Superior temporal gyrus (tissue), 1 donor: ENCODE data around the gene KCNC4.

Source experiments
- DNase-seq: peaks from one replicate; pipeline ENCODE4 v3.0.0-alpha.2; 2016; ENCODE audit errors: extremely low spot score

The KCNC4 gene

DNA sequence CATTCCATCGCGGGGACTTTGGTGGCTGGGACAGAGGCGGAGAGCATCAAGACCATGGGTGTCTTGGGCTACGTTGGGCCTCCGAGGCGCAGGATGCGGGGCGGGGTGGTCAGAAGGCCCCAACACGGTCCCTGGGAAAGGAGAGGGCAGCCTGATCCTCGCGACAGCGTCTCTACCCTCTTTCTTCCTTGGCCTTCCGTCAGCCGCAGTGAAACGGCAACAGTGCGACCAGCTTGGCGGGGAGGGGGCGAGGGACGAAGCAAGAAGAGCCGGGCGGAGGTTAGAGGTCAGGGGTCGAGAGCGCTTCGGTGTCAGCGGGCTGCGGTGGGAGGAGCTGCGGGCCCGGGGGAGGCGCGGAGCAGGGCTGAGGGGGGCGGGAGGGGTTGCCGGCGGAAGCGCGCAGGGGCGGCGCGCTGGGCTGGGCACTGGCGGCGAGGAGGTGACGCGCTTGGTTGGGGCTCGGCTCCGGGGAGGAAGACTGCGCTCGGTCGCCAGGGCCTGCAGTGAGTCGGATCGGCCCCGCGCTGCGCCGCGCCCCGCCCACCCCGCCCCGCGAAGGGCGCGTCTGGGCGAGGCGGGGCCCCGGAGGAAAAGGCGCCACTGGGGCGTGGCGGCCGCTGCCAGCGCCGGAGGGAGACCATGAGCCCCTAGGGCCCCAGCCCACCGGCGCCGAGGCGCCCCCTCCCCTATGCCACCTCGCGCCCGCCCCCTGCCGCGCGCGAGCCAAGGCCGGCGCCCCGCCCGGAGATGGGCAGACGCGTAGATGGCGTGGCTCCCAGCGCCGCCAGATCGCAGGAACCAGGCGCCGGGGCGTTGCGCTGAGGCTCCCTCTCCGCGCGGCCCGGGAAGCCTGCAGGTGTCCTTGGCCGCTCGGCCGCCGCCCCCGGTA lies at the start of gene KCNC4:
Gene KCNC4, plus strand, starts transcription at position 600 of the 889 bp plus-strand sequence. CDS start 1,186 bp downstream, outside the sequence.
- DNase-seq, result peak; percentile 36

DNA sequence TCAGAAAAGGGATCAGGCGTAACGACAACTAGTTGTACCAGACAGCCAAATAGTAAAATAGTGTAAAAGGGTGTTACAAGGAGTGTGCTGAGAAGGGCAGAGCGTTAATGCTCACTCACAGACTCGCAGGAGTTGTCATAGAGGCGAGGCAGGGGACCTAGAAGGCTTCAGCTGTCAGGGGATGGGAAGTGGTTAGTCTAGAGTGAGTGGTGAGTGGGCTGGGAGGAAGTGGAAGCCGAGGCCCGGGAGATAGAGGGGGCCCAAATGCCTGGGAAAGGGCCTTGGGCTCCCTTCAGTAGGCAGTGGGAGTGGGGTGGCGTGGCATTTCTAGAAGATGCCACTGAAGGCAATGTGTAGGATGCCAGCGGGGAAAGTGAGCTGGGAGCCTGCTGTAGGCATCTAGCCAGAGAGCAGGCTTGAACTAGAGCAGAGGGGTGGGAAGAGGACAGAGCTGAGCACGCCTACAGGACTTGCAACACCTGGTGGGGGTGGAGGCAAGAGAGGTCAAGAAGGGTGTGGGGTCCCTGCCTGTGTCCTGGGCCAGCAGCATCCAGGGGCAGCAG lies 49.5 kb upstream of the KCNC4 start:
- no peak for DNase-seq

DNA sequence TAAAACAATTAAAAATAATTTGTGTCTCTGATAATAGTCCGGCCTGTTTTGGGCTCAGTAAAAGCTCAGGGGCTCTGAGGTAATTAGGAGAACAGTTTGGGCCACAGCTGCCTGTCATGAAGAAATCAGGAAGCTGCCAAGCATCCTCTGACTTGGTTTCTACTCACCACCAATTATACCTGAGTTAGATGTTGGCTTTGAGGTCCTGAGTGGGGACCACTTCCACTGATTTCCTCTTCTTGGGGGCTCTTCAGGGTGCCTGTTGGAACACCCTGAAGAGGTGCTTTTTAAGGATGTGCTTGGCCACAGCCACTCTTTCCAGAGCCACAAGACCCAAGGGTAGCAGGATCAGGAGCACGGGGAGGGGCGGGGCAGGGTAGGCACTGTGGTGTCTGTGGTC lies 48.9 kb upstream of the KCNC4 start:
- no peak for DNase-seq

DNA sequence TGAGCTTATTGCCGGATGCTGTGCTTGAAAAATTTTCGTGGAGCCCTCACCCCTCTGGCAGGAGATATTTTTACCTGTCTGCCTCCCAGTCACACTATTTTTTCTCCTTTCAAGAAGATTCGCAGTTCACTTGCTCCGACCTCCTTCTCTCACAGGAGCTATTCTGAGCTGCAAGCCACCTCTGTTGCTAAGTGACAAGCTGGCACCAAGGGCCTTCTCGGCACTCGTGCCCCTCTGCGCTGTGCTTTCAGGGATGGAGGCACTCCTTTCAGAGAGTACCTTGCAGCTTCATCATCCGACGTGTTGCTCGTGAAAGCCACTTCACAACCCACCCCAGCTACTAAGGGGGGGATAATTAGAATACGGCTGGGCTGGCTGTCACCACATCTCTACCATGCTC lies 48.3 kb upstream of the KCNC4 start:
- DNase-seq, result peak; percentile 69

DNA sequence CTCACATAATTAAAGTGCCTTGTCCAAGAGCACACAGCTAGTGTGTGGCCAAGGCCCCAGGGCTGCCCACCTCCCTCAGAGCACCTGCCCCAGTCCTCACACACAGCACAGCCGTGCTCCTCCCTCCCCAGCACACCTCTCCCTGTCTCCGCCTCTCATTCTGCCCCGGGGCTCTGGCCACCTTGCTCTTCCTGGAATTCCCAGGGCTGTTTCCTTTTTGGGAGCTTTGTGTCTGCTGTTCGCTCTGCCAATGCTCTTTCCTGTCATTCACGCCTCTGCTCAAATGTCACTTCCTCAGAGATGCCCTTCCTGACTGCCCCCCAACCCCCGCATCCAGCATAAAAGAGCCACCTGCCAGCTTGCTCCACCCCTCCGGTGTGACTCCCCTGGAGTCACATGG lies 46.5 kb upstream of the KCNC4 start:
- DNase-seq, result no peak

DNA sequence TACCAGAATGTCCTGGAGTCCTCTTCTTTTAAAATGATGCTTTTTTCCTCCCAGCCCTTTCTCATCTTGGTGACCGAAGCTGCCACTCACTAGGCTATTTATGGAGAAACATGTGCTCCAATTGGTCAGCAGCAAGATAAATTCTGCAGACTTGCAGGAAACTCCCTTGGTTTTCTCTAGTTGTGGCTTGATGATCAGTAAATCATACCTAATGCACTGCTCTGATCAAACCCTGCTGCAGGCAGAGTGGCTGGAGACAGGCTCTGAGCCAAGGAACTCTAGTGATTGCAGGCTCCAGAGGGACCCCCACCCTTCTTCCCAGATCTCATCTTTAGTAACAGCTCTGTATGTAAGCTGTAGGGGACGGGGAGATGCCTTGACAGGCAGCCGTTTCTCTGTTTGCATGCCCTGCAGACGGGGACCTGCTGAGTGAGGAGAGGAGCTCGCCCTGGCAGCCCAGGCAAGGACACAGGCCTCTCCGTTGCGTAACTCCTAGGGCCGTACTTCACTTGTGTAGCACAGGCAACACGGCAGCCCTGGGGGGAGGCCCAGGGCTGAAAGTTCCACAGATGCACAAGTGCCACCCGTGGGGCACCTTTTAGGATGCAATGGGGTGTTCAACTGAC lies 45.3 kb upstream of the KCNC4 start:
- DNase-seq, result no peak

DNA sequence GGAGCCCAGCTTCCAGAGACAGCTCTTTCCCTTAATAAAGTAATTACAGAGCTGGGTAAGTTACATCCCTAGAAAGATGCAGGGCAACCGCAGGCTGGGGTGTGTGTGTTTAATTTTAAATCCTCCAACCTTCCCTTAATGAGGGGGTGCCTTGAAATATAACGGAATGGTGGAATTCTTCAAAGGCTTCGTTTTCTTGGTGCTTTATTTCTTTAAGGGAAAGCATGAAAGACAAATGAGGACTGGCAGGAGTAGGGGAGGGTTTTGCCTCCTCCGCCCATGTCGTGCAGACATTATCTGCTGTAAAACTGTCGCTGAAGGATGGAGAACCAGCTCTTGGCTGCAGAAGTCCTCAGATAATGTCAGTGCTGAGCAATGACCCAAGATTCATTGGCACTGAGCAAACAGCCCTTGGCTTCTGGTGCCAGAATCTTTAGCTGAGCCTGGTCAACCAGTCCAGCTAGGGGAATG lies 44.3 kb upstream of the KCNC4 start:
- DNase-seq, result no peak

DNA sequence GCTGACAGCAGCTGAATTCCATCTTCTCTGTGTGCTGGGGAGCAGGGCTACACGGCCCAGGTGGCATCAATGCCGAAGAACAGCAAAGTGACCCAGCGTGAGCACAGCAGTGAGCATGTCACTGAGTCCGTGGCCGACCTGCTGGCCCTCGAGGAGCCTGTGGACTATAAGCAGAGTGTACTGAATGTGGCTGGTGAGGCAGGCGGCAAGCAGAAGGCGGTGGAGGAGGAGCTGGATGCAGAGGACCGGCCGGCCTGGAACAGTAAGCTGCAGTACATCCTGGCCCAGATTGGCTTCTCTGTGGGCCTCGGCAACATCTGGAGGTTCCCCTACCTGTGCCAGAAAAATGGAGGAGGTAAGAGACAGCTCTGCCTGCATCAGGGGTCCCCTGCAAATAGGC lies 43.3 kb upstream of the KCNC4 start:
- no peak for DNase-seq

DNA sequence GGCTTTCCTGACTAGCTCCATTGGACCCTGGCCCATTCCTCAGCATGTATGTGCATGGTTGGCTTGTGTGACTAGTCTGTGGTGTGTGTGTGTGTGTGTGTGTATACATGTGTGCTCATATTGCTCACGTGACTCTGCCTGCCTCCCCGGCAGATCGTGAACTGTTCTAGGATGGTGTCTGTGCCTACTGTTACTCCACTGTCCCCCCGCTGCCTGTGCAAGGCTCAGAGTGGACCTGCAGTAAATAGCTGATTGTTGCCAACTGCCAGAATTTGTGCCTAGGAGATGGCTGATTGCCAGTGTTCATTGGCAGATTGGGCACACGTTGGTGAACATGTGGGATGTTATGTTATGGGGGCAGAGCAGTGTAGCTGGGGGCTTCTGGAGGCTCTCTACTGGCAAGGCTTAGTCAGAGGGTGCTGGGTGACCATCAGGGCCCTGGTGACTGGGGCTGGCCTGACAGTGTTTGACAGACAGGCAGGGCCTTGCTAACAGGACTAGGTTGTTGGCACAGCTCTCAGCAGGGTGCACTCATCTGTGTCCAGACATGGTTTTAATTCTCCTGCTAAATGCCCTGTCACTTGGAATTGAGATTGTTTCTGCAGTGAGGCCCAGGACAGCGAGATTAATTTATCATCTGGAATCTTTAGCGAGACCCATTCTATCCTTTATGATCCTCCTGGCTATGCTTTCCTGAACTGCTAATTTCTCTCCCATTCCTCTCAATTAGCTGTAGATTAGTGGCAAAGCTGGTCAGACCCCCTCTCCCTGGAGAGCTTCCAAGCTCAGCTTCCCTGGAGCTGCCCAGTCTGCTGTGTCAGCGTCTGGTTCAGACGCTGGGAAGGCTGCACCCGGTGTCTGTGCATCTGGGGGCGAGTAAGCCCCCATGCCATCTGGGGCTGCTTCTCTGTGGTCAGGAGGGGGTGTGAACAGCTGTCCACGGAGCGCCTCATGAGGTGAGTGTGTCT lies 39.1 kb upstream of the KCNC4 start:
- no peak for DNase-seq

DNA sequence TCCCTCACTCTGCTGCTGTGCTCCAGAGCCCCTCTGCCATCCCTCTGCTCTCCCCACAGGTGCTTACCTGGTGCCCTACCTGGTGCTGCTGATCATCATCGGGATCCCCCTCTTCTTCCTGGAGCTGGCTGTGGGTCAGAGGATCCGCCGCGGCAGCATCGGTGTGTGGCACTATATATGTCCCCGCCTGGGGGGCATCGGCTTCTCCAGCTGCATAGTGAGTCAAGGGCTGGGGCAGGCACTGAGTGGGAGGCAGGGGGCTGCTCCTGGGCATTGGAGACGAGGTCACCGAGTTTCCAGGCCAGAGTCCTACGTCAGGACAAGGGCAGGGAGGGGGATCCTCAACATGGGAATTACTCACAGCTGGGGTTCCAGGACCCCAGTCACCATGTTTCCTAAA lies 38.1 kb upstream of the KCNC4 start:
- DNase-seq, result no peak

DNA sequence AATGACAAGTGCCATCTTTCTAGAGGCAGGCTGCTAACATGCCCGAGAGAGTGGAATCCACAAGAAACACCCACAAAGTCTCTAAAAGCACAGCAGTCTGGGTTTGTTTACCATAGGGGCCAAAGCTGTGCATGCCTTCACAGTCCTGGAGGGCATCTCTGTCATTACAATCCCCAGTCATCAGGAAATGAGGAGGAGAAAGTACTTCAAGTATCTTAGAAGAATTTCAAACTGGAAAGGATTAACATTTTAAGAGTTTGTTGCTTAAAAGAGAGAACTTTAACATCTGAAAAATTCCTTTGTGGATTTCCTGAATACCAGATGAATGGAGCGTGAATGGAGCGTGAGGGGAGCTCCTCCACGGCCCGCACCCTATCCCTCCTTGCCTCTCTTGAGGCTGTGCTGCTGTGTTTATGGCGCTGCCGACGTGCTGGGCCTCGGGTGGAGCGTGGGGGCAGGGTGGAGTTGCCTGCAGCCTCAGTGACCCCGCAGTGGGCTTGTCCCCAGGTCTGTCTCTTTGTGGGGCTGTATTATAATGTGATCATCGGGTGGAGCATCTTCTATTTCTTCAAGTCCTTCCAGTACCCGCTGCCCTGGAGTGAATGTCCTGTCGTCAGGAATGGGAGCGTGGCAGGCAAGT lies 36.5 kb upstream of the KCNC4 start:
- DNase-seq, result no peak

DNA sequence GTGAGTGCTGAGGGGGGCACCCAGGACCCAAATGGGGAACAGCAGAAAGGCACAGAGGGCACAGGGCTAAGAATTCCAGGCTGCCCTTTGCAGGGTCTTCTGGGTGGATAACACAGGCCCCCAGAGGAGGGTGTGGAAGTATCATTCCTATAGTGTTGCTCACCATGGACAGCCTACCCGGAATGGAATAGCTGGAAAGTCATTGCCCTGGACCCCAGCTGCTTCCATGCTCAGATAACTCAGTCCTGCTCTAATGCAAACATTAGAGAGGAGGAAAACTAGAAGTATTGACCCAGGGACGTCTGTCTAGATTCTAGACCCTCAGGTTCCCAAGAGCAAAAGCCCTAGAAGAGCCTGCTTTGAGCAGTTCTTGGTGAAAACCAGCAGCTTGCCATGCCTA lies 35.2 kb upstream of the KCNC4 start:
- no peak for DNase-seq

DNA sequence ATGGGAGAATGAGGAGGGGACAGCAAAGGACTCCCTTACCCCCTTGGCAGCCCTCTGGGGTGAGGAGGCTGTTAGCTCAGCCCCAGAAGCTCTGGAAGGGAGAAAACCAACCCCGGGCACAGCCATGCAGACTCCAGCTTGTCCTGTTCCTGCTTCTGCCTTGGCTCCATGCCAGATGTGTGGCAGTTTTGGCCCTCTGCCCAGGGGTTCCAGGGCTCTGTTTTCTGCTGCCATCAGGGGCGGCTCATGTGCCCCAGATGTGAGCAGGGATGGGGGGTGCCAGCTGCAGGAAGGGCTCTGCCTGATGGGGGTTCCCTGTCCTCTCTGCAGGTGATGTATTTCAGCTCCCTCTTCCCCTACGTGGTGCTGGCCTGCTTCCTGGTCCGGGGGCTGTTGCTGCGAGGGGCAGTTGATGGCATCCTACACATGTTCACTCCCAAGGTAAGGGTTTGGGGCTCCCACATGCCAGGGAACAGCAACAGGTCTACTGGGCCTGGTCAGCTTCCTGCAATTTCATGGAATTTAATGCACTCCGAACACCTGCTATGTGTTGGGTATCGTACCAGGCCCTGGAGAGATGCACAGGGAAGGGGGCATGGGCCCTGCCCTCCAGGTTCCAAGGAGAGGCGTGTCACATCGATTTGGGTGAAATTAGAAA lies 33.7 kb upstream of the KCNC4 start:
- DNase-seq, result no peak

DNA sequence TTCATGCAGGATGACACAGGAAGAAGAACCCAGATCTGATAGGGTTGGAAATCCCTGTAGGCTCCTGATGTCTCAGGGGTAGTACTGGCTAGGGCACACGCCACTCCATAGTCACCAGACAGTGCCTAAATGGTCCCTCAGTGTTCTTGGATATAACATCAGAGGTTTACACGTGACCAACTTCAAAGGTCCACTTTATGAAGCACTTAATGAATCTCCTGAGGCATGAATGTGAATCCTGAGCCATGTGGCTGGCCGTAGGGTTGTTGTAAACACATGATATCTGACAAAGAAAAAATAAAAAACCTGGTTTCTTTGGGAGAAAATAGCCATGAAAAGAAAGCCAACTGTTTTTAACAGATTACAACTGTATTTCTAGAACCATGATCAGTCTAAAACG lies 32.3 kb upstream of the KCNC4 start:
- DNase-seq, result no peak

DNA sequence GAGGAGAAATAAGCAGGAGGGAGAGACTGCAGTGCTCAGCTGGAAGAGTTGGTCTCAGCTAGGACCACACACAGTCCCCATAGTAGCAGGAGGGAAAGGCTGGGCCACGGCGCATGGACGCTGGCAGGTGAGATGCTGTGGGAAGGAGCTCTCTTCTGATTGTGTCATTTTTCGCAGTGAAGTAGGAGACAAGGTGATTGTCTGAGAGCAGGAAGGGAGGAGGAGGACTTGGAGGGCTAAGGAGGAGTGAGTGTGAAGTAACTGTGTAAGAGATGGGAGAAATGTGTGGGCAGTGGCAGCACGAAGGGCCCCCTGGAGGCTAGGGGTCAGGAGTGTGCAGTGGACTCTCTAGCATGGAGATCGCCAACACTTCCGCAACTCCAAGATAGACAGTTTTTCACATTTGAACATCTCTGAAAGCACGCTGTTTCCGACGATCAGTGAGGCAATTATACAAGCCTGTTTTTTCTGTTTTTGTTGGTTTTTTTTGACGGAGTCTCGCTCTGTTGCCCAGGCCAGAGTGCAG lies 26.4 kb upstream of the KCNC4 start:
- peak; percentile 6 for DNase-seq

DNA sequence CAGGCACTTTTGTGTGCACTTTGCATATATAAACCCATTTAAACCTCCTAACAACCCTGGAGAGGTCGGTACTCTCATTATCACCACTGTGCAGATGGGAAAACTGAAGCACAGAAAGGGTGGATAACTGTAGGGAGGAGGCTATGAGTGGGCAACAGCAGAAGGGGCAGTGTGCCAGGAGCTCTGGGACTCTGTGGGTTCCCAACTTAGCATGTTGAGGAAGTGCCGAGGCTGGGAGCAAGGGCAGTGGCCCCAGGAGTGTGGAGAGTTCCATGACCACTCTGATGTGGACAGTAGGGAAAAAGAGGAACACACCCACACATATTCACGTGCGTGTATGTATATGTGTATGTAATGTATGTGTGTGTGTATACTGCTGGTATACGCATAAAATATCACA lies 25.7 kb upstream of the KCNC4 start:
- peak; percentile 6 for DNase-seq

DNA sequence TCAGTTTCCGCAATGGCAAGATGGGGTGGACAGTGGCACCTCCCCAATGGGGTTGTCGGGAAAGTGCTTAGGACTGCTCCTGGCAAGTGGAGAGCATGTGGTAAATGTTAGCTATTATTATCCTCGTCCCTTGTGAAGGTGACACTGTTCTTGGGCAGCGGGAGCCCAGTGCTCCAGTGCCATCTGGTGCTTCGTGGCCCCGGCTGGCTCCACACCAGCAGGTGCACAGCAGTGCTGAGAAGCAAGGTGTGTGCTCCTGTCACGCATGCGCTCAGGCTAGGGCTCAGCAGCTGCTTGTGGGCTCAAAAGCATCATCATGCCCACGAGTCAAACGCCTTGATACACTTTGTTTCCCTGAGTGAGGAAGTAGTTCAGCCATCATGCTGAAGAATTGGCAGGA lies 24.9 kb upstream of the KCNC4 start:
- DNase-seq, result peak; percentile 8

DNA sequence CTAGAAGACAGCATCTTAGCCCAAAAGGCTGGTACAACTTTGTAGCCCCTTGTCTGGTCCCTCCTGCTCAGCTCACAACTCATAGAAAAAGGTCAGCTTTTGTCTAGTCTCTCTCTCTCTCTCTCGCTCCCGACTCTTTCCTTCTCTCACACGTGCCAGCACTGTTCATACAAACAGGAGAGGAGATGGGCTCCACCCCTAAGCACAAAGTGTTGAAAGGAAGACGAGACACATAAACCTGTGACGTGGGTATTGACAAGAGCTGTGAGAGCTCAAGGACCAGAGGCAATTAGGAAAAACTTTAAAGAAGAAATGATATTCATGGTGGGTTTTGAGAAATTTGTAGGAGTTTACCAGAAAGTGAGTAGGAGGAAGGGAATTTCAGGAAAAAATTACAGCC lies 23.6 kb upstream of the KCNC4 start:
- DNase-seq, result peak; percentile 4

DNA sequence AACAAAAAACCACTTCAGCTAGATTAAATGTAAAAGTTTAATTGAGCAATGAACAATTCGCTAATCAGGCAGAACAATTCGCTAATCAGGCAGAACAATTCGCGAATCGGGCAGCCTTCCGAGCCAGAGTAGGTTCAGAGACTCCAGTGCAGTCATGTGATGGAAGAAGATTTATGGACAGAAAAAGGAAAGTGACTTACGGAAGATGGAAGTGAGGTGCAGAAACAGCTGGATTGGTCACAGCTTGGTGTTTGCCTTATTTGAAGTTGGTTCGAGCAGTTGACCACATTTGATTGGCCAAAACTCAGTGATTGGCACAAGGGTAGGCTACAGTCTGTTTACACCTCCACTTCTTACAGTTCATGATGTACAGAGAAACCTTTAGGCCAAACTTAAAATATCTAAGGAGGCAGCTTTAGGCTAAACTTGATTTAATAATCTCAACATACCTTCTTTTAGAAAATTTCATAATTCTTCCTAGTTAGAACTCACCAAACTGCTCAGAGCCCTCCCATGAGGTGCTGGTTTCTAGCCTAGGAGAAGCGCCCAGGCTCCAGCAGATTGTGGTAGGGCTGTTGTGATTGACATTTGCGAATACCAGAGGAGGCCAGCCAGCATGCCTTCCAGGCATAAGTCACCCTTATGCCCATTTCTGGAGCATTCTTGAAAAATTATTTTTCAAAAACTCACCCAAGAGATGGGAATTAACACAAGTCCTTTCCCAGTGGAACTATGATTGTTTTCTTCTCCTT lies 22.8 kb upstream of the KCNC4 start:
- peak; percentile 10 for DNase-seq
